H9 (cell line): ENCODE measurements around the gene KIAA2012. TPM values are rescaled to one million over a fixed set of nuclear protein-coding genes. Genes with fewer than 3 reads are reported as not detected.

Source experiments
- DNase-seq: peaks from one replicate; pipeline ENCODE4 v3.0.0-alpha.2; 2017
- H2AFZ ChIP-seq: one replicate; pipeline ENCODE4 v1.6.1; 2013; ENCODE audit warnings: mild to moderate bottlenecking, low read length, control low read depth, moderate library complexity
- H2AK5ac ChIP-seq: 2 replicates; pipeline ENCODE4 v1.6.1; 2013; ENCODE audit warnings: low read length, control low read depth, mixed read lengths; ENCODE audit not compliant: insufficient read length
- H2BK120ac ChIP-seq: one replicate; pipeline ENCODE4 v1.6.1; 2013; ENCODE audit warnings: low read depth, mild to moderate bottlenecking, low read length, control low read depth, inconsistent platforms; ENCODE audit not compliant: poor library complexity, severe bottlenecking
- H2BK12ac ChIP-seq: 2 replicates; pipeline ENCODE4 v1.6.1; 2013; ENCODE audit warnings: low read length, control low read depth, mixed read lengths, low read depth; ENCODE audit not compliant: insufficient read length
- H2BK15ac ChIP-seq: 2 replicates; pipeline ENCODE4 v1.6.1; 2013; ENCODE audit warnings: low read depth, low read length, control low read depth
- H2BK20ac ChIP-seq: one replicate; pipeline ENCODE4 v1.6.1; 2013; ENCODE audit warnings: low read depth, mild to moderate bottlenecking, low read length, control low read depth, inconsistent platforms; ENCODE audit not compliant: poor library complexity, severe bottlenecking
- H2BK5ac ChIP-seq: 2 replicates; pipeline ENCODE4 v1.6.1; 2013; ENCODE audit warnings: low read length, control low read depth, mixed read lengths; ENCODE audit not compliant: insufficient read length
- H3K14ac ChIP-seq: 2 replicates; pipeline ENCODE4 v1.6.1; 2013; ENCODE audit warnings: low read length, control low read depth; ENCODE audit not compliant: insufficient read depth
- H3K18ac ChIP-seq: 2 replicates; pipeline ENCODE4 v1.6.1; 2013; ENCODE audit warnings: low read depth, mild to moderate bottlenecking, mixed read lengths, low read length, control low read depth; ENCODE audit not compliant: insufficient read length
- H3K23ac ChIP-seq: 2 replicates; pipeline ENCODE4 v1.6.1; 2013; ENCODE audit warnings: low read length, control low read depth, mixed read lengths, low read depth; ENCODE audit not compliant: insufficient read length
- H3K23me2 ChIP-seq: 2 replicates; pipeline ENCODE4 v1.6.1; 2013; ENCODE audit warnings: low read depth, mild to moderate bottlenecking, mixed read lengths, low read length, control low read depth; ENCODE audit not compliant: insufficient read length, poor library complexity, severe bottlenecking
- H3K27ac ChIP-seq: 2 replicates; pipeline ENCODE4 v1.5.1; 2013; ENCODE audit warnings: low read length, control low read depth, mixed read lengths, low read depth; ENCODE audit not compliant: insufficient read length
- H3K27me3 ChIP-seq: 2 replicates; pipeline ENCODE4 v1.6.1; 2013; ENCODE audit warnings: low read length, control low read depth, inconsistent platforms; ENCODE audit not compliant: insufficient read depth
- H3K4ac ChIP-seq: 2 replicates; pipeline ENCODE4 v1.6.1; 2013; ENCODE audit warnings: low read depth, mild to moderate bottlenecking, control low read depth, inconsistent platforms, low read length, moderate library complexity
- H3K4me1 ChIP-seq: 2 replicates; pipeline ENCODE4 v1.6.1; 2013; ENCODE audit warnings: low read length, control low read depth, inconsistent platforms; ENCODE audit not compliant: insufficient read depth
- H3K4me2 ChIP-seq: 2 replicates; pipeline ENCODE4 v1.6.1; 2013; ENCODE audit warnings: low read length, control low read depth, mixed read lengths; ENCODE audit not compliant: insufficient read length, insufficient read depth
- H3K56ac ChIP-seq: 2 replicates; pipeline ENCODE4 v1.6.1; 2013; ENCODE audit warnings: low read depth, mild to moderate bottlenecking, mixed read lengths, low read length, control low read depth; ENCODE audit not compliant: insufficient read length
- H3K79me1 ChIP-seq: 2 replicates; pipeline ENCODE4 v1.6.1; 2013; ENCODE audit warnings: low read depth, mild to moderate bottlenecking, moderate library complexity, low read length, control low read depth, inconsistent platforms; ENCODE audit not compliant: insufficient read depth, poor library complexity, severe bottlenecking
- H3K79me2 ChIP-seq: 2 replicates; pipeline ENCODE4 v1.6.1; 2013; ENCODE audit warnings: low read length, control low read depth, inconsistent platforms; ENCODE audit not compliant: insufficient read depth
- H3K9ac ChIP-seq: 2 replicates; pipeline ENCODE4 v1.6.1; 2013; ENCODE audit warnings: low read length, control low read depth, mixed read lengths; ENCODE audit not compliant: insufficient read length; ENCODE audit errors: extremely low read depth
- H3K9me3 ChIP-seq: one replicate; pipeline ENCODE4 v1.6.1; 2013; ENCODE audit warnings: low read depth, low read length, inconsistent platforms; ENCODE audit not compliant: control insufficient read depth
- H3T11ph ChIP-seq: one replicate; pipeline ENCODE4 v1.6.1; 2013; ENCODE audit warnings: mild to moderate bottlenecking, low read length, control low read depth, inconsistent platforms
- H4K20me1 ChIP-seq: one replicate; pipeline ENCODE4 v1.6.1; 2013; ENCODE audit not compliant: control insufficient read depth, insufficient read length, insufficient read depth
- H4K5ac ChIP-seq: 2 replicates; pipeline ENCODE4 v1.6.1; 2013; ENCODE audit warnings: low read depth, mild to moderate bottlenecking, mixed read lengths, low read length, control low read depth; ENCODE audit not compliant: insufficient read length
- H4K8ac ChIP-seq: replicated peaks from 2 replicates; pipeline ENCODE4 v1.6.1; 2013; ENCODE audit warnings: low read length, control low read depth, mixed read lengths, low read depth; ENCODE audit not compliant: insufficient read length
- H4K91ac ChIP-seq: 2 replicates; pipeline ENCODE4 v1.6.1; 2013; ENCODE audit warnings: low read depth, mild to moderate bottlenecking, moderate library complexity, mixed read lengths, low read length, control low read depth; ENCODE audit not compliant: insufficient read length
- H3K27ac Mint-ChIP-seq, 3 experiments: 2 replicates in 2 of 3; 3 replicates in 1 of 3; pipeline ENCODE4 v1.8.0; 2020 to 2021; ENCODE audit warnings: mixed read lengths in 3 of 3, mild to moderate bottlenecking in 1 of 3, moderate library complexity in 1 of 3
- H3K27me3 Mint-ChIP-seq: 2 replicates; pipeline ENCODE4 v1.8.0; 2021; ENCODE audit warnings: low read depth, mild to moderate bottlenecking, moderate library complexity, mixed read lengths
- H3K36me3 Mint-ChIP-seq, 3 experiments: 2 replicates in 2 of 3; 3 replicates in 1 of 3; pipeline ENCODE4 v1.8.0; 2020 to 2021; ENCODE audit warnings: low read depth in 3 of 3, mixed read lengths in 3 of 3; ENCODE audit not compliant: insufficient read depth in 1 of 3
- H3K4me1 Mint-ChIP-seq, 2 experiments: 2 replicates each; pipeline ENCODE4 v1.8.0; 2020; ENCODE audit warnings: mixed read lengths in 2 of 2
- H3K4me3 Mint-ChIP-seq, 2 experiments: 2 replicates in 1 of 2; 3 replicates in 1 of 2; pipeline ENCODE4 v1.8.0; 2020 to 2021; ENCODE audit warnings: mild to moderate bottlenecking in 2 of 2, mixed read lengths in 2 of 2, moderate library complexity in 1 of 2
- H3K9me3 Mint-ChIP-seq, 2 experiments: 2 replicates in 1 of 2; 3 replicates in 1 of 2; pipeline ENCODE4 v1.8.0; 2020; ENCODE audit warnings: mild to moderate bottlenecking in 2 of 2, mixed read lengths in 2 of 2, moderate library complexity in 1 of 2
- total RNA-seq: library from RNA; stranded (reverse); gene quantifications from 2 replicates; pipeline ENCODE4 v1.2.1, GENCODE V29; 2021
- TF ChIP-seq, protein P1 (sequence below): fragments of 200-600 bp; sonication (generic); conservative IDR thresholded peaks from 3 replicates; pipeline ENCODE4 v1.8.0; 2021; ENCODE audit warnings: antibody characterized with exemption, mild to moderate bottlenecking

KIAA2012 gene
- total RNA-seq, 1 experiment from 2014 or later, result not detected

DNA sequence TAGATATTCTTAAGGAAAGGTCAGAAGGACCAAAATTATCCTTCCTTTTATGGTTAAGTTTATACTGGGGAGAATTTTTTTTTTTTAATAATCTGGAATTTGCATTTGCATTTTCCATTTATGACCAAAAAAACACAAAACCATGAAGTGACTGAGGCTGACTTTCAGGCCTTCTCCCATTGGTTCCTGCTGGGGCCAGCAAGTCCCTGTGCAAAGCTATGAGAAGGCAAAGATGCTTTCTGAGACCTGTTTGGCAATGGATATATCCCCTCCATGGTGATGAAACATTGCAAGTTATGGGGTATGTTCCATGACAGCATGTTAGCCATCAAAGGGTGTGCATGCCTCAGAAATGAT is 60.8 kb downstream of the KIAA2012 start:
- H2AFZ ChIP-seq, result no peak overlapping the region
- Mint-ChIP-seq H3K9me3 (no peaks in the 10 kb centered on the region), H3K36me3 (no peaks in the 10 kb centered on the region), H3K4me1 (0 out of 4 replicates have a peak, but pooled peaks cover 2% of the 10 kb centered on the region in 2 experiments), H3K4me3 (no peak overlapping the region), H3K27ac (no peak overlapping the region), H3K27me3 (no peaks in the 10 kb centered on the region)
- no peak for DNase-seq
- H3K9me3 ChIP-seq, result no peaks in the 10 kb centered on the region
- no peak overlapping the region for H4K8ac ChIP-seq
- no peak overlapping the region for H4K5ac ChIP-seq
- H3T11ph ChIP-seq, result no peak overlapping the region
- H4K20me1 ChIP-seq, result no peaks in the 10 kb centered on the region
- no peaks in the 10 kb centered on the region for H3K4me1 ChIP-seq
- no peaks in the 10 kb centered on the region for H3K23me2 ChIP-seq
- H2BK5ac ChIP-seq, result no peak overlapping the region
- no peak overlapping the region for H2BK15ac ChIP-seq
- no peak overlapping the region for H3K9ac ChIP-seq
- H2BK20ac ChIP-seq, result no peak overlapping the region
- no peaks in the 10 kb centered on the region for H3K27me3 ChIP-seq
- H3K56ac ChIP-seq, result no peak overlapping the region
- no peaks in the 10 kb centered on the region for H3K79me2 ChIP-seq
- no peak overlapping the region for H3K4ac ChIP-seq
- no peak overlapping the region for H2BK120ac ChIP-seq
- H2BK12ac ChIP-seq, result no peak overlapping the region
- H3K14ac ChIP-seq, result no peak overlapping the region
- no peak overlapping the region for H3K18ac ChIP-seq
- no peak overlapping the region for H4K91ac ChIP-seq
- no peaks in the 10 kb centered on the region for H3K79me1 ChIP-seq
- no peak overlapping the region for H3K4me2 ChIP-seq
- H3K23ac ChIP-seq, result no peak overlapping the region
- no peak overlapping the region for H2AK5ac ChIP-seq
- no peak overlapping the region for H3K27ac ChIP-seq
- TF ChIP-seq, protein P1, sequence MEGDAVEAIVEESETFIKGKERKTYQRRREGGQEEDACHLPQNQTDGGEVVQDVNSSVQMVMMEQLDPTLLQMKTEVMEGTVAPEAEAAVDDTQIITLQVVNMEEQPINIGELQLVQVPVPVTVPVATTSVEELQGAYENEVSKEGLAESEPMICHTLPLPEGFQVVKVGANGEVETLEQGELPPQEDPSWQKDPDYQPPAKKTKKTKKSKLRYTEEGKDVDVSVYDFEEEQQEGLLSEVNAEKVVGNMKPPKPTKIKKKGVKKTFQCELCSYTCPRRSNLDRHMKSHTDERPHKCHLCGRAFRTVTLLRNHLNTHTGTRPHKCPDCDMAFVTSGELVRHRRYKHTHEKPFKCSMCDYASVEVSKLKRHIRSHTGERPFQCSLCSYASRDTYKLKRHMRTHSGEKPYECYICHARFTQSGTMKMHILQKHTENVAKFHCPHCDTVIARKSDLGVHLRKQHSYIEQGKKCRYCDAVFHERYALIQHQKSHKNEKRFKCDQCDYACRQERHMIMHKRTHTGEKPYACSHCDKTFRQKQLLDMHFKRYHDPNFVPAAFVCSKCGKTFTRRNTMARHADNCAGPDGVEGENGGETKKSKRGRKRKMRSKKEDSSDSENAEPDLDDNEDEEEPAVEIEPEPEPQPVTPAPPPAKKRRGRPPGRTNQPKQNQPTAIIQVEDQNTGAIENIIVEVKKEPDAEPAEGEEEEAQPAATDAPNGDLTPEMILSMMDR, result no peak
